ENCODE results near the gene LRRC14B. TPM values are rescaled to one million over a fixed set of nuclear protein-coding genes. Genes with fewer than 3 reads are reported as not detected.

LRRC14B gene
- total and polyA plus RNA-seq, 2 donors (not counting 1 experiment from before 2014, with no cell fraction given) = not detected

DNA sequence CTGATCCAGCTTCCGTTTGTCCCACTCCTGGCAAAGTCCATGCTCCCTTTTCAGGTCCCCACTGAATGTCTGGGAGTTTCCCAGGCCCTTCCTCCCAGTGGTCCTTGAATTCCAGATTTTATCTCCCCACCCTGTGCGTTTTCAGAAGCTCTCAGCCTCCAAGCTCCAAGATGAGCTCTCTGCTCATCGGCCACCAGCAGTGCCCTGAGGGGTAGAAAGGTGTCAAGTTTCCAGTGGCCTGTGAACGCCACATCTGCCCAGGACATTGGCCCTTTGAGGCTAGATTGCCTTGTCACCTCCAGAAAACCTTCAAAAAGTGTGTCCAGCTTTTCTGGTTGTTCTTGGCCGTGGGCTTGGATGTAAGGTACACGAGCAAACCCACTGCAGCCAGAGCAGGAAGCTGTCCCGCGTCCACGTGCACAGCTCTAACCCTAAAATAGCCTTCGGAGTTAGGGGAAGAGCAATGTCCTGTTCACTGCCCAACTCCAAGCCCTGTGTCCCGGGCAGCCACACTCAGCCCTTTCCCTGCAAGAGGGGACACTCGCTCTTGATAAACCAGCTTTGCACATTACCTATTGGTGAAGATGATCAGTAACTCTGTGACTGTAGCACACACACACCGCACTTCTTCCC, 10.9 kb upstream of the LRRC14B start:
- Histone ChIP-seq H3K36me3 (ENCODE audit: control insufficient read depth, insufficient read depth, low read length) (no peaks in the 10 kb centered on the region), H2AFZ (ENCODE audit: low read length) (no peak overlapping the region), H3K4me3 (replicated peaks in 1 of 4; ENCODE audit: control extremely low read depth in 1 of 4, insufficient read depth in 1 of 4, low read depth in 3 of 4, low read length in 4 of 4) (no peak overlapping the region), H3K4me2 (ENCODE audit: extremely low read depth, insufficient read depth, low read length) (no peak overlapping the region), H3K27me3 (ENCODE audit: control insufficient read depth, insufficient read depth, low read length) (peaks cover 7% of the 10 kb centered on the region), H3K27ac (ENCODE audit: insufficient read depth, low read length) (no peak overlapping the region), H3K4me1 (ENCODE audit: control insufficient read depth, extremely low read depth, insufficient read depth, low read length) (no peaks in the 10 kb centered on the region), H3K9ac (ENCODE audit: insufficient read depth, low read length) (no peak overlapping the region), H4K20me1 (ENCODE audit: control insufficient read depth, extremely low read depth, insufficient read depth, low read length) (no peaks in the 10 kb centered on the region), H3K79me2 (ENCODE audit: control insufficient read depth, insufficient read depth, low read length) (no peaks in the 10 kb centered on the region), H3K9me3 (ENCODE audit: control insufficient read depth, insufficient read depth, low read depth, low read length) (no peaks in the 10 kb centered on the region)
- DNase-seq (ENCODE audit: low read depth in 2 of 2) = no peak
- TF ChIP-seq EZH2 (IDR thresholded peaks at IDR 0.05; ENCODE audit: low read length, missing control alignments) (no peak), CTCF (conservative IDR thresholded peaks at IDR 0.05 in 1 of 2, IDR thresholded peaks at IDR 0.05 in 1 of 2; ENCODE audit: low read depth in 1 of 2, low read length in 2 of 2) (no peak)

DNA sequence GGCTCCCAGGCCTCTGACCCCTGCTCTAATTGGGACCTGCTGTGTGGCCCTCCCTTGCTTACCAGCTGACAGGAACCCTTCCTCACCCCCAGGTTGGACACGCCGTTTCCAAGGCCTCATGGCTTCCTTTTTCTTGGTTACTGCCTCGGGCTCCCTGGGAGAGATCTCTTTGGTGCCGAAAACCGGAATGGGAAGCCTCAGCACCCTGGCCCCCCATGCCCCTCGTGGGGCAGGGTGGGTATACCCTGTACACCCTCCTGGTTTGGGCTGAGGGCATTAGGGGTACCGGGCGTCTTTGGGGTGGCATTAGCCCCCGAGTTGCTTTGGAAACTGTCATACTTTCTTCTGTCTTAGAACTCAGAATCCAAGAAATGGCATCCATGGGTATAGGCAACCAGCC, 10.1 kb upstream of the LRRC14B start:
- no peak for TF ChIP-seq EZH2 (IDR thresholded peaks at IDR 0.05; ENCODE audit: low read length, missing control alignments)
- TF ChIP-seq CTCF (conservative IDR thresholded peaks at IDR 0.05 in 1 of 2, IDR thresholded peaks at IDR 0.05 in 1 of 2; ENCODE audit: low read depth in 1 of 2, low read length in 2 of 2) = no peak
- Histone ChIP-seq H4K20me1 (ENCODE audit: control insufficient read depth, extremely low read depth, insufficient read depth, low read length) (no peaks in the 10 kb centered on the region), H3K27me3 (ENCODE audit: control insufficient read depth, insufficient read depth, low read length) (peaks cover 7% of the 10 kb centered on the region), H3K4me3 (replicated peaks in 1 of 4; ENCODE audit: control extremely low read depth in 1 of 4, insufficient read depth in 1 of 4, low read depth in 3 of 4, low read length in 4 of 4) (no peak overlapping the region), H3K4me1 (ENCODE audit: control insufficient read depth, extremely low read depth, insufficient read depth, low read length) (no peaks in the 10 kb centered on the region), H2AFZ (ENCODE audit: low read length) (no peak overlapping the region), H3K4me2 (ENCODE audit: extremely low read depth, insufficient read depth, low read length) (no peak overlapping the region), H3K79me2 (ENCODE audit: control insufficient read depth, insufficient read depth, low read length) (no peaks in the 10 kb centered on the region), H3K27ac (ENCODE audit: insufficient read depth, low read length) (no peak overlapping the region), H3K9me3 (ENCODE audit: control insufficient read depth, insufficient read depth, low read depth, low read length) (no peaks in the 10 kb centered on the region), H3K36me3 (ENCODE audit: control insufficient read depth, insufficient read depth, low read length) (no peaks in the 10 kb centered on the region), H3K9ac (ENCODE audit: insufficient read depth, low read length) (no peak overlapping the region)
- DNase-seq (ENCODE audit: low read depth in 2 of 2) = no peak

DNA sequence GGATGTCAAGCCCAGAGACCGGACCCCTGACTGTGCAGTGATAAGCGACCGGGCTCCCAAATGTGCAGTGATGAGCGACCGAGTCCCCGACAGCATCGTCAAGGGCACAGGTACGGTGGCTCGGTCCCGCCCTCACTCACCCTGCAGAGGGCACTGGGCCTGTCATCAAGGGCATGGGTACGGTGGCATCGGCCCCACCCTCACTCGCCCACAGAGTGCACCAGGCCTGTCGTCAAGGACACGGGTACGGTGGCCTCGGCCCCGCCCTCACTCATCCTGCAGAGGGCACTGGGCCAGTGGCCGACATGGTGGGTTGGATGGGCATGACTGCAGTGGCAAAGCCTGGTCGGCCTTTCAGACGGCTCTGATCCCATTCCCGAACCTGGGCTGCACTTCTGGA, 9.7 kb upstream of the LRRC14B start:
- no peak for DNase-seq (ENCODE audit: low read depth in 2 of 2)
- no peak overlapping the region for H3K4me2 ChIP-seq (ENCODE audit: extremely low read depth, insufficient read depth, low read length)
- no peak overlapping the region for H3K9ac ChIP-seq (ENCODE audit: insufficient read depth, low read length)
- H4K20me1 ChIP-seq (ENCODE audit: control insufficient read depth, extremely low read depth, insufficient read depth, low read length) = no peaks in the 10 kb centered on the region
- TF ChIP-seq EZH2 (IDR thresholded peaks at IDR 0.05; ENCODE audit: low read length, missing control alignments) = no peak
- no peak for TF ChIP-seq CTCF (conservative IDR thresholded peaks at IDR 0.05 in 1 of 2, IDR thresholded peaks at IDR 0.05 in 1 of 2; ENCODE audit: low read depth in 1 of 2, low read length in 2 of 2)
- no peak overlapping the region for H3K27ac ChIP-seq (ENCODE audit: insufficient read depth, low read length)
- no peaks in the 10 kb centered on the region for H3K36me3 ChIP-seq (ENCODE audit: control insufficient read depth, insufficient read depth, low read length)
- H3K4me1 ChIP-seq (ENCODE audit: control insufficient read depth, extremely low read depth, insufficient read depth, low read length) = no peaks in the 10 kb centered on the region
- H3K79me2 ChIP-seq (ENCODE audit: control insufficient read depth, insufficient read depth, low read length) = no peaks in the 10 kb centered on the region
- no peak overlapping the region for H2AFZ ChIP-seq (ENCODE audit: low read length)
- no peaks in the 10 kb centered on the region for H3K9me3 ChIP-seq (ENCODE audit: control insufficient read depth, insufficient read depth, low read depth, low read length)
- H3K27me3 ChIP-seq (ENCODE audit: control insufficient read depth, insufficient read depth, low read length) = peaks cover 7% of the 10 kb centered on the region
- H3K4me3 ChIP-seq (replicated peaks in 1 of 4; ENCODE audit: control extremely low read depth in 1 of 4, insufficient read depth in 1 of 4, low read depth in 3 of 4, low read length in 4 of 4) = no peak overlapping the region
